H9 (cell line): ENCODE results near the gene MOV10. TPM values are rescaled to one million over a fixed set of nuclear protein-coding genes. Genes with fewer than 3 reads are reported as not detected.
A peak's percentile ranks its signal among the peaks of the same experiment; 100 is the strongest.
"Not testable (repeated sequence)": the region's sequence is repeated elsewhere in the genome, so short reads cannot be mapped to it uniquely, and the experiment has no call there.

Experiments used
- DNase-seq: peaks from one replicate; pipeline ENCODE4 v3.0.0-alpha.2; 2017
- H2AFZ ChIP-seq: one replicate; pipeline ENCODE4 v1.6.1; 2013; ENCODE audit warnings: mild to moderate bottlenecking, low read length, control low read depth, moderate library complexity
- H2AK5ac ChIP-seq: 2 replicates; pipeline ENCODE4 v1.6.1; 2013; ENCODE audit warnings: low read length, control low read depth, mixed read lengths; ENCODE audit not compliant: insufficient read length
- H2BK120ac ChIP-seq: one replicate; pipeline ENCODE4 v1.6.1; 2013; ENCODE audit warnings: low read depth, mild to moderate bottlenecking, low read length, control low read depth, inconsistent platforms; ENCODE audit not compliant: poor library complexity, severe bottlenecking
- H2BK12ac ChIP-seq: 2 replicates; pipeline ENCODE4 v1.6.1; 2013; ENCODE audit warnings: low read length, control low read depth, mixed read lengths, low read depth; ENCODE audit not compliant: insufficient read length
- H2BK15ac ChIP-seq: 2 replicates; pipeline ENCODE4 v1.6.1; 2013; ENCODE audit warnings: low read depth, low read length, control low read depth
- H2BK20ac ChIP-seq: one replicate; pipeline ENCODE4 v1.6.1; 2013; ENCODE audit warnings: low read depth, mild to moderate bottlenecking, low read length, control low read depth, inconsistent platforms; ENCODE audit not compliant: poor library complexity, severe bottlenecking
- H2BK5ac ChIP-seq: 2 replicates; pipeline ENCODE4 v1.6.1; 2013; ENCODE audit warnings: low read length, control low read depth, mixed read lengths; ENCODE audit not compliant: insufficient read length
- H3K14ac ChIP-seq: 2 replicates; pipeline ENCODE4 v1.6.1; 2013; ENCODE audit warnings: low read length, control low read depth; ENCODE audit not compliant: insufficient read depth
- H3K18ac ChIP-seq: 2 replicates; pipeline ENCODE4 v1.6.1; 2013; ENCODE audit warnings: low read depth, mild to moderate bottlenecking, mixed read lengths, low read length, control low read depth; ENCODE audit not compliant: insufficient read length
- H3K23ac ChIP-seq: 2 replicates; pipeline ENCODE4 v1.6.1; 2013; ENCODE audit warnings: low read length, control low read depth, mixed read lengths, low read depth; ENCODE audit not compliant: insufficient read length
- H3K23me2 ChIP-seq: 2 replicates; pipeline ENCODE4 v1.6.1; 2013; ENCODE audit warnings: low read depth, mild to moderate bottlenecking, mixed read lengths, low read length, control low read depth; ENCODE audit not compliant: insufficient read length, poor library complexity, severe bottlenecking
- H3K27ac ChIP-seq: 2 replicates; pipeline ENCODE4 v1.5.1; 2013; ENCODE audit warnings: low read length, control low read depth, mixed read lengths, low read depth; ENCODE audit not compliant: insufficient read length
- H3K27me3 ChIP-seq: 2 replicates; pipeline ENCODE4 v1.6.1; 2013; ENCODE audit warnings: low read length, control low read depth, inconsistent platforms; ENCODE audit not compliant: insufficient read depth
- H3K4ac ChIP-seq: 2 replicates; pipeline ENCODE4 v1.6.1; 2013; ENCODE audit warnings: low read depth, mild to moderate bottlenecking, control low read depth, inconsistent platforms, low read length, moderate library complexity
- H3K4me1 ChIP-seq: 2 replicates; pipeline ENCODE4 v1.6.1; 2013; ENCODE audit warnings: low read length, control low read depth, inconsistent platforms; ENCODE audit not compliant: insufficient read depth
- H3K4me2 ChIP-seq: 2 replicates; pipeline ENCODE4 v1.6.1; 2013; ENCODE audit warnings: low read length, control low read depth, mixed read lengths; ENCODE audit not compliant: insufficient read length, insufficient read depth
- H3K56ac ChIP-seq: 2 replicates; pipeline ENCODE4 v1.6.1; 2013; ENCODE audit warnings: low read depth, mild to moderate bottlenecking, mixed read lengths, low read length, control low read depth; ENCODE audit not compliant: insufficient read length
- H3K79me1 ChIP-seq: 2 replicates; pipeline ENCODE4 v1.6.1; 2013; ENCODE audit warnings: low read depth, mild to moderate bottlenecking, moderate library complexity, low read length, control low read depth, inconsistent platforms; ENCODE audit not compliant: insufficient read depth, poor library complexity, severe bottlenecking
- H3K79me2 ChIP-seq: 2 replicates; pipeline ENCODE4 v1.6.1; 2013; ENCODE audit warnings: low read length, control low read depth, inconsistent platforms; ENCODE audit not compliant: insufficient read depth
- H3K9ac ChIP-seq: 2 replicates; pipeline ENCODE4 v1.6.1; 2013; ENCODE audit warnings: low read length, control low read depth, mixed read lengths; ENCODE audit not compliant: insufficient read length; ENCODE audit errors: extremely low read depth
- H3K9me3 ChIP-seq: one replicate; pipeline ENCODE4 v1.6.1; 2013; ENCODE audit warnings: low read depth, low read length, inconsistent platforms; ENCODE audit not compliant: control insufficient read depth
- H3T11ph ChIP-seq: one replicate; pipeline ENCODE4 v1.6.1; 2013; ENCODE audit warnings: mild to moderate bottlenecking, low read length, control low read depth, inconsistent platforms
- H4K20me1 ChIP-seq: one replicate; pipeline ENCODE4 v1.6.1; 2013; ENCODE audit not compliant: control insufficient read depth, insufficient read length, insufficient read depth
- H4K5ac ChIP-seq: 2 replicates; pipeline ENCODE4 v1.6.1; 2013; ENCODE audit warnings: low read depth, mild to moderate bottlenecking, mixed read lengths, low read length, control low read depth; ENCODE audit not compliant: insufficient read length
- H4K8ac ChIP-seq: replicated peaks from 2 replicates; pipeline ENCODE4 v1.6.1; 2013; ENCODE audit warnings: low read length, control low read depth, mixed read lengths, low read depth; ENCODE audit not compliant: insufficient read length
- H4K91ac ChIP-seq: 2 replicates; pipeline ENCODE4 v1.6.1; 2013; ENCODE audit warnings: low read depth, mild to moderate bottlenecking, moderate library complexity, mixed read lengths, low read length, control low read depth; ENCODE audit not compliant: insufficient read length
- H3K27ac Mint-ChIP-seq, 3 experiments: 2 replicates in 2 of 3; 3 replicates in 1 of 3; pipeline ENCODE4 v1.8.0; 2020 to 2021; ENCODE audit warnings: mixed read lengths in 3 of 3, mild to moderate bottlenecking in 1 of 3, moderate library complexity in 1 of 3
- H3K27me3 Mint-ChIP-seq: 2 replicates; pipeline ENCODE4 v1.8.0; 2021; ENCODE audit warnings: low read depth, mild to moderate bottlenecking, moderate library complexity, mixed read lengths
- H3K36me3 Mint-ChIP-seq, 3 experiments: 2 replicates in 2 of 3; 3 replicates in 1 of 3; pipeline ENCODE4 v1.8.0; 2020 to 2021; ENCODE audit warnings: low read depth in 3 of 3, mixed read lengths in 3 of 3; ENCODE audit not compliant: insufficient read depth in 1 of 3
- H3K4me1 Mint-ChIP-seq, 2 experiments: 2 replicates each; pipeline ENCODE4 v1.8.0; 2020; ENCODE audit warnings: mixed read lengths in 2 of 2
- H3K4me3 Mint-ChIP-seq, 2 experiments: 2 replicates in 1 of 2; 3 replicates in 1 of 2; pipeline ENCODE4 v1.8.0; 2020 to 2021; ENCODE audit warnings: mild to moderate bottlenecking in 2 of 2, mixed read lengths in 2 of 2, moderate library complexity in 1 of 2
- H3K9me3 Mint-ChIP-seq, 2 experiments: 2 replicates in 1 of 2; 3 replicates in 1 of 2; pipeline ENCODE4 v1.8.0; 2020; ENCODE audit warnings: mild to moderate bottlenecking in 2 of 2, mixed read lengths in 2 of 2, moderate library complexity in 1 of 2
- CTCF ChIP-seq: fragments of 200-600 bp; sonication (generic); conservative IDR thresholded peaks from 3 replicates; pipeline ENCODE4 v1.8.0; 2021; ENCODE audit warnings: antibody characterized with exemption, mild to moderate bottlenecking
- WGBS: extraction: QIAGEN DNeasy Blood & Tissue Kit; methylation state at CpG from one replicate; pipeline ENCODE4 v1.1.7; 2013; ENCODE audit warnings: missing lambda C conversion rate, low lambda C conversion rate, mixed read lengths; ENCODE audit not compliant: insufficient read length; ENCODE audit errors: extremely low coverage; 5-methylcytosine and 5-hydroxymethylcytosine counted together
- total RNA-seq: library from RNA; stranded (reverse); gene quantifications from 2 replicates; pipeline ENCODE4 v1.2.1, GENCODE V29; 2021

The MOV10 gene
- total RNA-seq, 1 experiment from 2014 or later = 77.8 TPM

GRCh38 chr1:112638110-112638428 is 36.4 kb upstream of the MOV10 start:
- Histone ChIP-seq H4K20me1 (no peaks in the 10 kb centered on the region), H3K27ac (no peak overlapping the region)

GRCh38 chr1:112640437-112640836 is 34.0 kb upstream of the MOV10 start:
- not testable (repeated sequence) for H3K14ac ChIP-seq, H3K9me3 ChIP-seq, DNase-seq, H4K91ac ChIP-seq, H3K79me2 ChIP-seq, H4K5ac ChIP-seq, H3K18ac ChIP-seq, H2BK5ac ChIP-seq, H3K4me3 Mint-ChIP-seq, H3K27ac ChIP-seq, H3K4me2 ChIP-seq, H3K4ac ChIP-seq, H3K79me1 ChIP-seq, H2BK120ac ChIP-seq, H3K9me3 Mint-ChIP-seq, H2BK15ac ChIP-seq, H2AFZ ChIP-seq, H3K27me3 ChIP-seq, H2BK20ac ChIP-seq, H3T11ph ChIP-seq, H3K23ac ChIP-seq, H4K8ac ChIP-seq, H2BK12ac ChIP-seq, H3K9ac ChIP-seq, H3K27ac Mint-ChIP-seq, H3K56ac ChIP-seq, H3K4me1 ChIP-seq, H3K23me2 ChIP-seq, H4K20me1 ChIP-seq, H3K4me1 Mint-ChIP-seq, H2AK5ac ChIP-seq, H3K27me3 Mint-ChIP-seq
- WGBS = no CpG with 5 or more reads among the region's 23 CpGs
- peaks cover 11 to 21% (median 12%) of the 10 kb centered on the region in 3 experiments for H3K36me3 Mint-ChIP-seq

More at GRCh38 chr1:112638110-112638428, 36.4 kb upstream of the MOV10 start:
- Histone ChIP-seq H4K91ac (no peak overlapping the region), H4K8ac (no peak overlapping the region), H2BK20ac (no peak overlapping the region), H3K4me2 (no peak overlapping the region), H2BK120ac (no peak overlapping the region), H3T11ph (no peak overlapping the region), H3K14ac (no peak overlapping the region), H3K9me3 (no peaks in the 10 kb centered on the region), H2BK5ac (no peak overlapping the region), H3K79me1 (no peaks in the 10 kb centered on the region), H3K27me3 (no peaks in the 10 kb centered on the region), H3K79me2 (peaks cover 6% of the 10 kb centered on the region; the same call in 1 of the 2 replicates), H4K5ac (no peak overlapping the region), H2AK5ac (no peak overlapping the region), H3K4ac (no peak overlapping the region), H2AFZ (no peak overlapping the region), H3K4me1 (no peaks in the 10 kb centered on the region), H3K56ac (no peak overlapping the region), H2BK12ac (no peak overlapping the region), H3K23ac (no peak overlapping the region), H3K23me2 (no peaks in the 10 kb centered on the region), H3K18ac (no peak overlapping the region), H3K9ac (no peak overlapping the region), H2BK15ac (no peak overlapping the region)
- H3K36me3 Mint-ChIP-seq = peaks cover 8 to 11% (median 9%) of the 10 kb centered on the region in 3 experiments
- no peak for DNase-seq
- H3K27ac Mint-ChIP-seq = peak overlapping the region in 1 of 3 experiments; percentile 27; a peak in 1 of 7 replicates
- no peaks in the 10 kb centered on the region for H3K27me3 Mint-ChIP-seq
- WGBS = no CpG with 5 or more reads among the region's 1 CpG
- H3K9me3 Mint-ChIP-seq = peaks cover 5 to 7% of the 10 kb centered on the region in 2 experiments; a peak in 3 of 5 replicates
- no peak for TF ChIP-seq CTCF
- peaks cover 0 to 7% of the 10 kb centered on the region in 2 experiments; a peak in 2 of 4 replicates for H3K4me1 Mint-ChIP-seq
- no peak overlapping the region for H3K4me3 Mint-ChIP-seq
